Gastroesophageal sphincter (tissue), 4 donors: ENCODE results near the gene KRTAP19-3. TPM values are rescaled to one million over a fixed set of nuclear protein-coding genes. Genes with fewer than 3 reads are reported as not detected.

ENCODE experiments used
- ATAC-seq: fragments of 150-250 bp; one replicate; pipeline ENCODE4 v1.9.1; 2016; ENCODE audit warnings: mild to moderate bottlenecking, moderate library complexity
- H3K27ac ChIP-seq, 4 donors: fragments of 200-600 bp; sonication (generic) in 3 of 4; 1 replicate in 3 of 4; 2 replicates in 1 of 4; pipeline ENCODE4 v1.5.1; 2016 to 2019
- H3K27me3 ChIP-seq: fragments of 200-600 bp; sonication (generic); one replicate; pipeline ENCODE4 v1.5.1; 2019
- H3K36me3 ChIP-seq, 2 donors: fragments of 200-600 bp; sonication (generic); one replicate each; pipeline ENCODE4 v1.5.1; 2019; ENCODE audit warnings: control low read depth in 1 of 2
- H3K4me1 ChIP-seq, 3 donors: fragments of 200-600 bp; sonication (generic); 1 replicate in 2 of 3; 2 replicates in 1 of 3; pipeline ENCODE4 v1.5.1; 2016 to 2019; ENCODE audit warnings: control low read depth in 2 of 3
- H3K4me3 ChIP-seq, 2 donors: fragments of 200-600 bp; sonication (generic); one replicate each; pipeline ENCODE4 v1.5.1; 2019; ENCODE audit warnings: mild to moderate bottlenecking in 1 of 2, moderate library complexity in 1 of 2
- H3K9me3 ChIP-seq, 3 donors: fragments of 200-600 bp; sonication (generic); one replicate each; pipeline ENCODE4 v1.5.1; 2017 to 2019; ENCODE audit warnings: control low read depth in 2 of 3
- EP300 ChIP-seq: sonication (generic); formaldehyde crosslinking; IDR thresholded peaks from one replicate; pipeline ENCODE4 v1.6.1; 2017; ENCODE audit warnings: antibody characterized with exemption, mild to moderate bottlenecking
- POLR2A ChIP-seq, 2 donors: fragments of 450-650 bp; IDR thresholded peaks; one replicate each; pipeline ENCODE4 v1.6.1; 2017; ENCODE audit warnings: antibody characterized with exemption in 2 of 2, mild to moderate bottlenecking in 2 of 2, moderate library complexity in 1 of 2
- POLR2AphosphoS5 ChIP-seq: sonication (generic); formaldehyde crosslinking; IDR thresholded peaks from one replicate; pipeline ENCODE4 v1.6.1; 2017; ENCODE audit warnings: antibody characterized with exemption
- WGBS, 2 donors: methylation state at CpG; one replicate each; pipeline ENCODE4 v1.1.5; 2018; ENCODE audit warnings: low coverage in 1 of 2; 5-methylcytosine and 5-hydroxymethylcytosine counted together
- total RNA-seq, 4 donors: library from RNA; depleted of rRNA; stranded (reverse); fragments of >200 nt; gene quantifications; one replicate each; pipeline ENCODE4 v1.1.0, GENCODE V29; 2016
- TF ChIP-seq, protein P1 (sequence below), 4 experiments: fragments of 200-600 bp in 2 of 4; fragments of 450-650 bp in 2 of 4; sonication (generic) in 1 of 4; IDR thresholded peaks; one replicate each; pipeline ENCODE4 v1.5.1; 2017 to 2019; ENCODE audit warnings: antibody characterized with exemption in 4 of 4, mild to moderate bottlenecking in 2 of 4, moderate library complexity in 2 of 4

KRTAP19-3 gene
- total RNA-seq, 4 donors from 2014 or later = 1.7 TPM; not detected in 3

DNA sequence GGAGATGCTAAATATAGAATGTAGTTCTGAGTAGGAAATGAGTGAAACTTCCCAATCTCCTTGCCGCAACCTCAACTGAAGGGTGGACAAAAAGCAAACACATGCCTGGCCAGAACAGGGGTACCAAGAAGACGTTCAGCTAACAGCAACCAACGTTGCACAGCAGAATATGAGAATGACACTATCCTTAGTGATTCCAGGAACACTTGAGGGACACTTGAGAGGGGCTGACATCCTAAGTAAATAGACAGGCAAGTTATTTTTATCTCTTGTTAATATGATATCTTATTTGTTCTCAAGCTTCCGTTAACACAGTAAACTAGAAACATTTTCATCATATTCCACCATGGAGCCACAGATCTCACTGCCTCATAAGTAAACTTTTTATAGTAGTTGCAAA is 12.6 kb downstream of the KRTAP19-3 start:
- Histone ChIP-seq H3K27ac (no peak overlapping the region), H3K4me3 (no peak overlapping the region), H3K4me1 (no peaks in the 10 kb centered on the region), H3K27me3 (no peaks in the 10 kb centered on the region), H3K9me3 (no peaks in the 10 kb centered on the region), H3K36me3 (no peaks in the 10 kb centered on the region)
- ATAC-seq = no peak
- TF ChIP-seq, protein P1, sequence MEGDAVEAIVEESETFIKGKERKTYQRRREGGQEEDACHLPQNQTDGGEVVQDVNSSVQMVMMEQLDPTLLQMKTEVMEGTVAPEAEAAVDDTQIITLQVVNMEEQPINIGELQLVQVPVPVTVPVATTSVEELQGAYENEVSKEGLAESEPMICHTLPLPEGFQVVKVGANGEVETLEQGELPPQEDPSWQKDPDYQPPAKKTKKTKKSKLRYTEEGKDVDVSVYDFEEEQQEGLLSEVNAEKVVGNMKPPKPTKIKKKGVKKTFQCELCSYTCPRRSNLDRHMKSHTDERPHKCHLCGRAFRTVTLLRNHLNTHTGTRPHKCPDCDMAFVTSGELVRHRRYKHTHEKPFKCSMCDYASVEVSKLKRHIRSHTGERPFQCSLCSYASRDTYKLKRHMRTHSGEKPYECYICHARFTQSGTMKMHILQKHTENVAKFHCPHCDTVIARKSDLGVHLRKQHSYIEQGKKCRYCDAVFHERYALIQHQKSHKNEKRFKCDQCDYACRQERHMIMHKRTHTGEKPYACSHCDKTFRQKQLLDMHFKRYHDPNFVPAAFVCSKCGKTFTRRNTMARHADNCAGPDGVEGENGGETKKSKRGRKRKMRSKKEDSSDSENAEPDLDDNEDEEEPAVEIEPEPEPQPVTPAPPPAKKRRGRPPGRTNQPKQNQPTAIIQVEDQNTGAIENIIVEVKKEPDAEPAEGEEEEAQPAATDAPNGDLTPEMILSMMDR (IDR thresholded peaks at IDR 0.05) = no peak
- TF ChIP-seq POLR2AphosphoS5 (no peak), EP300 (no peak), POLR2A (IDR thresholded peaks at IDR 0.05) (no peak)
- WGBS, 2 donors = 60 to 70% methylated on average over 3 to 4 of the region's 4 CpGs

DNA sequence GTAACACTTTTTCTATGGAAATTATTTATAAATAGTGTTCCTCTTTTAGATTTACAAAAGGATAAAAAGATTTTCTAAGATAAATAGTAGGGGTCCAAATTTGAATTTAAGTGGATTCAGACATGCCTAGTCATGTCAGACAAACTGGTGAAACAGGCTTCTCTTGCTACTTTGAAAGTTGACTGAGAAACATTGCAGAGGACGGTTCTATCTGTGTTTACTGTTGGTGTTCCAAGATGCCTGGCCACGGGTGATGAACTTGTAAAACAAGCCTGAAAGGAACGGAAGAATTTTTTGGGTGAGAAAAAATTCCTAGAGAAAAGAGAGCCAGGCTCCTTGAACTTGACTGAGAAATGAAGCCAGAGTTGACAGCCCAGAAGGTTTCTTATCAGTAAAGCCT is 13.8 kb downstream of the KRTAP19-3 start:
- H3K27ac ChIP-seq = no peak overlapping the region
- no peaks in the 10 kb centered on the region for H3K36me3 ChIP-seq
- WGBS, 2 donors = 11 to 80% methylated on average over 1 to 3 of the region's 3 CpGs
- H3K9me3 ChIP-seq = no peaks in the 10 kb centered on the region
- no peak for TF ChIP-seq EP300
- TF ChIP-seq, protein P1 (IDR thresholded peaks at IDR 0.05) = no peak
- TF ChIP-seq POLR2AphosphoS5 = no peak
- no peak for TF ChIP-seq POLR2A (IDR thresholded peaks at IDR 0.05)
- no peaks in the 10 kb centered on the region for H3K27me3 ChIP-seq
- no peaks in the 10 kb centered on the region for H3K4me1 ChIP-seq
- no peak for ATAC-seq
- H3K4me3 ChIP-seq = no peak overlapping the region

DNA sequence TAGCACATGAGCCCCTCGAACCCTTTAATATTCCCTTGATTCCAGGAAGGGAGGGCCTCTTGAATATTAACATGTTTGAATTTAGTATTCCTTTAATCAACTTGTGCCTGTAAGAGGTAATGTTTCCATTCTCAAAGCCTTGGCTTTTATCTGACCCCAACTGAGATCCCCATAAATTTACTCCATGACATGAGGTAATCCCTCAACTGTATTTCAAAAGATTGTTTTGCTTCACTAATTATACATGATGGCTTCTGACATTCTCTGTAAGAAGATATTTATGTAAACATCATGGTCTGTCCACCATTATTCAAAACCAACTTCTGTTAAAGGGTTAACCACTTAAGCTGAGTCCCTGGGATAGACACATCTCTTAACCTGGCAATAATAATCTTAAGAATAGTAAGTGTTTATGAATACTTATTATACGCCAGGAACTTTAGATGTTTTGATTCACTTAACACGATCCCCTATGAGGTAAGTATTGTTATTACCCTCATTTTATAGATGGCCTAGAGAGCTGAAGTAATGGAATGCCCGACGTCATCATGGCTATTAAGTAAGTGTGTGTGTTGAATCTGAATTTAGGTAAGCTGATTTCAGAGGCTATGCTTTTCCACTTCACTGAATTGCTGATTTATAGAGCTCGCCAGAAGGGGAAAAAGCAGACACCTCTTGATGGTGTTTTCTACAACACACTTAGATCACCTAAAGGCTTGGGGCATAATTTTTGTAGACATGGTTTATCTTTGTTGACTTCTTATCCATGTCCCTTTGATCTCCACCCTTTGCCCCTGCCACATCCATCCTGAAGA is 22.7 kb downstream of the KRTAP19-3 start:
- ATAC-seq = no peak
- H3K36me3 ChIP-seq = no peaks in the 10 kb centered on the region
- H3K27me3 ChIP-seq = no peaks in the 10 kb centered on the region
- 31 to 43% methylated on average over 4 to 5 of the region's 6 CpGs for WGBS, 2 donors
- no peaks in the 10 kb centered on the region for H3K9me3 ChIP-seq
- TF ChIP-seq POLR2A (IDR thresholded peaks at IDR 0.05) = no peak
- TF ChIP-seq EP300 = no peak
- TF ChIP-seq POLR2AphosphoS5 = no peak
- no peak overlapping the region for H3K4me3 ChIP-seq
- no peak overlapping the region for H3K27ac ChIP-seq
- no peaks in the 10 kb centered on the region for H3K4me1 ChIP-seq

DNA sequence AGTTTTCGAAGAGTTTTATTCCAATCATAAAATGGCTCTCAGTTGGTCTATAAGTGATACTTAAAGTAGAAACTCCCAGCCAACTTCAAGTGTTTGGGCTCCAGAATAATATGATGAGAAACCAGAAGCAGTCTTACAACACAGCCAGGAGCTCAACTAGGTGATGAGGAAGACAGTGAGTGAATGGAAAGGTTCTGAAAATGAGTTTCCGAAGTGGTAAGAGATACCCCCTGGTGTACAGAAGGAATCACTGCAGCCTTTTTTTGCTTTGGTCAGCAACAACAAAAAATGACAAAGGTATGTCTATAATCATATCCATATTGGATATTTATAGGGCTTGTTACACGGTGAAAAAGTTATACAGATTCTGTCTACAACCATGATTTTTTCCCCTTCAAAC is 28.1 kb downstream of the KRTAP19-3 start:
- Histone ChIP-seq H3K4me1 (no peaks in the 10 kb centered on the region), H3K4me3 (no peak overlapping the region), H3K36me3 (no peaks in the 10 kb centered on the region), H3K27ac (no peak overlapping the region), H3K27me3 (no peaks in the 10 kb centered on the region), H3K9me3 (no peaks in the 10 kb centered on the region)
- TF ChIP-seq, protein P1 (IDR thresholded peaks at IDR 0.05) = no peak
- TF ChIP-seq EP300 = no peak
- no peak for TF ChIP-seq POLR2AphosphoS5
- TF ChIP-seq POLR2A (IDR thresholded peaks at IDR 0.05) = no peak
- WGBS, 2 donors = 28 to 78% methylated on average over 3 of the region's 3 CpGs
- ATAC-seq = no peak

DNA sequence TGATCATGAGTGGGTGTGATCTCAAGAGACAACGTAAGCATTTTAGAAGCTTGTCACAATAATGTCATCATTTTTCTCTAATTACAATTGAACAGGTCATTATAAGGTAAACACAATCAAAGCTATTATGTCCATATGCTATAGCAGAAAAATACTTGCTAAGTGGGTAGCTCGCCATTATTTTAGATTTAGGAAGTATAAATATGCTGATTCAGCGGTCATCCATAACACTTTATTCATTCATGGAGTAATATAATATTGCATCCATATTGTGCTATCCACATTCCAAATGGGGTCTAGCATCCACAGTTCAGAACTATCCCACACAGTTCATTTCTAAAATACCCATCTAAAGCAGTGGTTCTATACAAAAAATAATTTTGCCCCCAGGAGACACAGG is 43.3 kb downstream of the KRTAP19-3 start:
- Histone ChIP-seq H3K4me1 (no peaks in the 10 kb centered on the region), H3K4me3 (no peak overlapping the region), H3K9me3 (no peaks in the 10 kb centered on the region), H3K27me3 (no peaks in the 10 kb centered on the region), H3K36me3 (no peaks in the 10 kb centered on the region), H3K27ac (no peak overlapping the region)
- TF ChIP-seq POLR2AphosphoS5 (no peak), POLR2A (IDR thresholded peaks at IDR 0.05) (no peak), EP300 (no peak)
- TF ChIP-seq, protein P1 (IDR thresholded peaks at IDR 0.05) = no peak
- WGBS, 2 donors = 79 to 90% methylated on average over 3 of the region's 3 CpGs
- no peak for ATAC-seq
